Measurements from ENCODE around the gene RPL31.

Gene RPL31

GRCh38 chr2:101001691-101002561, at the start of gene RPL31:
Gene RPL31 (plus strand): TSS chr2:101002289. CDS start chr2:101002702, 413 bp downstream.
- H3F3A ChIP-seq (ENCODE audit: insufficient read depth, low read length), result no peaks in the 10 kb centered on the region
- peak within 1 kb of the TSS; percentile 90 for H3K9ac ChIP-seq (ENCODE audit: low read length)
- no peak within 1 kb of the TSS for H2AFZ ChIP-seq (ENCODE audit: low read length)
- TF ChIP-seq CTCF (IDR thresholded peaks at IDR 0.05; ENCODE audit: low read length), result no peak
- TF ChIP-seq EZH2 (IDR thresholded peaks at IDR 0.05; ENCODE audit: borderline replicate concordance, low read length), result no peak
- no peaks in the 10 kb centered on the region for H4K20me1 ChIP-seq (ENCODE audit: insufficient read depth, low read length)
- H3K36me3 ChIP-seq (ENCODE audit: insufficient read depth, low read length), result peaks cover 47% of the 10 kb centered on the region
- no peaks in the 10 kb centered on the region for H3K9me3 ChIP-seq (ENCODE audit: low read length)
- H3K4me2 ChIP-seq (ENCODE audit: low read length), result peak within 1 kb of the TSS; percentile 68
- H3K79me2 ChIP-seq (ENCODE audit: insufficient read depth, low read length), result peaks cover 15% of the 10 kb centered on the region
- H3K4me1 ChIP-seq (ENCODE audit: insufficient read depth, low read length, severe bottlenecking), result peaks cover 22% of the 10 kb centered on the region
- H3K9me2 ChIP-seq (ENCODE audit: low read depth, low read length), result no peaks in the 10 kb centered on the region
- H3K4me3 ChIP-seq (ENCODE audit: low read depth, low read length, poor library complexity, severe bottlenecking), result peak within 1 kb of the TSS; percentile 96
- no peaks in the 10 kb centered on the region for H3K27me3 ChIP-seq (ENCODE audit: insufficient read depth, low read length)
- peak within 1 kb of the TSS; percentile 66 for H3K27ac ChIP-seq (ENCODE audit: low read depth, low read length, poor library complexity, severe bottlenecking)

- TF ChIP-seq CTCF (IDR thresholded peaks at IDR 0.05; ENCODE audit: low read length) (no peak), EZH2 (IDR thresholded peaks at IDR 0.05; ENCODE audit: borderline replicate concordance, low read length) (no peak)
- no peaks in the 10 kb centered on the region for H3K79me2 ChIP-seq (ENCODE audit: insufficient read depth, low read length)
- peaks cover 8% of the 10 kb centered on the region; the same call in 1 of the 2 replicates for H3K27me3 ChIP-seq (ENCODE audit: insufficient read depth, low read length)
Measured at GRCh38 chr2:100952512-100952911, 49.6 kb upstream of the RPL31 start.

DNA sequence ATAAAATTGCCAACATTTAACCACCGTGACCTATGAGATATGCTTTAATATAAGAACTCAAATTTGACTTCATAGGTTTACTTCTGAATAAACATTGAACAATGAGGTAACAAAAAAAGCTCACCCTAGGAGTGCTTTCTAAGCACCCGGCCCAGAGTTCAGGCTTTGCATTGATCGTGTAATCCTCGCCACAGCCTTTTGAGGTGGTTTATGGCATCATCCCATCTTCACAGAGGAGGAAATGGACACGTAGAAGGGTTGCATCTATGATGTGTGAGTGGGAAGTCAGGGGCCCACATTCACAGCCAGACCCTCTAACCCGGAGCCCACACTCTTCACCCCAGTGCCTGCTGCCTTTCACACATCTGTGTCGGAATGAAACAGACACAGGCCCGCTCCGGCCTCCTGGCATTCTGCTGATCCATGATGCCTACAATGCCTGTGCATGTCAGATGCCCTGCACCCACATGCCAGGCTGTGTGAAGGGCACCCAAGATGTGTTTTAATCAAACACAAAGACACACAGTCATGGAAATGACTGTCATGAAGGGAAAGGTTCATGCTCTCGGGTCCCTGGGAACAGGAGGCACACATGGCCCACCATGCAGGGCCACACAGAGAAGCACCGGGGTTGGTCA, 48.6 kb upstream of the RPL31 start:
- Histone ChIP-seq H3K9ac (ENCODE audit: low read length) (no peak overlapping the region), H3K4me3 (ENCODE audit: low read depth, low read length, poor library complexity, severe bottlenecking) (no peak overlapping the region), H3K27ac (ENCODE audit: low read depth, low read length, poor library complexity, severe bottlenecking) (no peak overlapping the region), H3K9me3 (ENCODE audit: low read length) (no peaks in the 10 kb centered on the region), H3K9me2 (ENCODE audit: low read depth, low read length) (no peaks in the 10 kb centered on the region), H3K79me2 (ENCODE audit: insufficient read depth, low read length) (no peaks in the 10 kb centered on the region), H4K20me1 (ENCODE audit: insufficient read depth, low read length) (no peaks in the 10 kb centered on the region), H3K36me3 (ENCODE audit: insufficient read depth, low read length) (no peaks in the 10 kb centered on the region), H3F3A (ENCODE audit: insufficient read depth, low read length) (no peaks in the 10 kb centered on the region), H3K4me2 (ENCODE audit: low read length) (no peak overlapping the region), H2AFZ (ENCODE audit: low read length) (no peak overlapping the region), H3K4me1 (ENCODE audit: insufficient read depth, low read length, severe bottlenecking) (peaks cover 12% of the 10 kb centered on the region), H3K27me3 (ENCODE audit: insufficient read depth, low read length) (peaks cover 8% of the 10 kb centered on the region; the same call in 1 of the 2 replicates)
- TF ChIP-seq CTCF (IDR thresholded peaks at IDR 0.05; ENCODE audit: low read length) (no peak), EZH2 (IDR thresholded peaks at IDR 0.05; ENCODE audit: borderline replicate concordance, low read length) (no peak)

More at GRCh38 chr2:100952512-100952911, 49.6 kb upstream of the RPL31 start:
- Histone ChIP-seq H3K36me3 (ENCODE audit: insufficient read depth, low read length) (no peaks in the 10 kb centered on the region), H4K20me1 (ENCODE audit: insufficient read depth, low read length) (no peaks in the 10 kb centered on the region), H3K27ac (ENCODE audit: low read depth, low read length, poor library complexity, severe bottlenecking) (no peak overlapping the region), H3K9me2 (ENCODE audit: low read depth, low read length) (no peaks in the 10 kb centered on the region), H3K4me3 (ENCODE audit: low read depth, low read length, poor library complexity, severe bottlenecking) (no peak overlapping the region), H2AFZ (ENCODE audit: low read length) (no peak overlapping the region), H3K4me1 (ENCODE audit: insufficient read depth, low read length, severe bottlenecking) (peaks cover 12% of the 10 kb centered on the region), H3F3A (ENCODE audit: insufficient read depth, low read length) (no peaks in the 10 kb centered on the region), H3K9ac (ENCODE audit: low read length) (no peak overlapping the region), H3K4me2 (ENCODE audit: low read length) (no peak overlapping the region), H3K9me3 (ENCODE audit: low read length) (no peaks in the 10 kb centered on the region)

Measured in OCI-LY1 (cell line).